Sciatic nerve (tissue), 2 donors: ENCODE data around the gene ZNF644. TPM values are rescaled to one million over a fixed set of nuclear protein-coding genes. Genes with fewer than 3 reads are reported as not detected.

Experiments used
- ATAC-seq: fragments of 200-7000 bp; cut with Tn5 transposase; one replicate; pipeline ENCODE4 v1.9.1; 2020; ENCODE audit warnings: mild to moderate bottlenecking, moderate library complexity
- DNase-seq: peaks from one replicate; pipeline ENCODE4 v3.0.0-alpha.2; 2020; ENCODE audit warnings: low spot score
- intact Hi-C: fragments of 100-400 bp; cut with DNase I; formaldehyde crosslinking; loops from one replicate; pipeline ENCODE4 v1.14.2; 2022
- total RNA-seq: library from RNA; stranded (reverse); fragmentation: NEBNext Ultra II Directional; extraction: Animal tissue kit (Norgen Biotek cat#: 25700); gene quantifications from one replicate; pipeline ENCODE4 v1.2.1, GENCODE V29; 2021
- donor health status: DM: no; HTN: no; CAD: no.
- donor health status: DM: no; HTN: no; CAD: no.

The ZNF644 gene
- total RNA-seq, 1 donor from 2014 or later, result 88.5 TPM

- ATAC-seq (no peak), DNase-seq (no peak)
- intact Hi-C loops, result no loop called here
These were observed 4.5 kb upstream of the ZNF644 start for GRCh38 chr1:91026320-91026719.

- DNase-seq, result no peak
- ATAC-seq, result no peak
- intact Hi-C loops, result loop anchor here (5.0 kb wide), 1 partner anchor 1752 kb away; the partner anchor contains the start of gene GBP5
These were observed 2.8 kb upstream of the ZNF644 start for GRCh38 chr1:91024481-91025119.

- no peak for DNase-seq
- peak; percentile 6 for ATAC-seq
- intact Hi-C loops, result loop anchor here (5.0 kb wide), 1 partner anchor 1750 kb away; the partner anchor contains the start of gene GBP5
These were observed 689 bp upstream of the ZNF644 start for GRCh38 chr1:91022518-91022929.

- ATAC-seq (peak; percentile 60), DNase-seq (peak; percentile 79)
- intact Hi-C loops, result loop anchor here (5.0 kb wide), 1 partner anchor 1749 kb away; the partner anchor contains the start of gene GBP5
These were observed 709 bp downstream of the ZNF644 start for GRCh38 chr1:91020967-91021685.

- no peak for ATAC-seq
- intact Hi-C loops, result loop anchor here (5.0 kb wide), 1 partner anchor 1748 kb away; the partner anchor contains the start of gene GBP5
- no peak for DNase-seq
These were observed 1.3 kb downstream of the ZNF644 start for GRCh38 chr1:91020486-91020885.

GRCh38 chr1:91018006-91018405 lies 3.8 kb downstream of the ZNF644 start:
- DNase-seq (no peak), ATAC-seq (no peak)
- intact Hi-C loops, result no loop called here

- no peak for DNase-seq
- ATAC-seq, result no peak
- intact Hi-C loops, result no loop called here
These were observed 5.9 kb downstream of the ZNF644 start for GRCh38 chr1:91015794-91016550.

GRCh38 chr1:91015358-91015780 lies 6.5 kb downstream of the ZNF644 start:
- DNase-seq (no peak), ATAC-seq (no peak)
- intact Hi-C loops, result no loop called here

GRCh38 chr1:91014475-91014874 lies 7.4 kb downstream of the ZNF644 start:
- peak; percentile 85 for ATAC-seq
- no peak for DNase-seq
- intact Hi-C loops, result no loop called here

- DNase-seq (no peak), ATAC-seq (no peak)
- intact Hi-C loops, result no loop called here
These were observed 8.5 kb downstream of the ZNF644 start for GRCh38 chr1:91013302-91013701.

- ATAC-seq, result no peak
- DNase-seq, result no peak
- intact Hi-C loops, result no loop called here
These were observed 9.6 kb downstream of the ZNF644 start for GRCh38 chr1:91012196-91012595.

- ATAC-seq (no peak), DNase-seq (no peak)
- intact Hi-C loops, result no loop called here
These were observed 10.1 kb downstream of the ZNF644 start for GRCh38 chr1:91011726-91012125.

GRCh38 chr1:91007827-91008226 lies 14.0 kb downstream of the ZNF644 start:
- intact Hi-C loops, result no loop called here

GRCh38 chr1:91007092-91007491 lies 14.7 kb downstream of the ZNF644 start:
- DNase-seq (no peak), ATAC-seq (no peak)
- intact Hi-C loops, result no loop called here

More at GRCh38 chr1:91007827-91008226, 14.0 kb downstream of the ZNF644 start:
- DNase-seq (no peak), ATAC-seq (no peak)

- no peak for ATAC-seq
These were observed 15.5 kb downstream of the ZNF644 start for GRCh38 chr1:91006113-91006908.

GRCh38 chr1:91005285-91005684 lies 16.6 kb downstream of the ZNF644 start:
- ATAC-seq, result no peak
- DNase-seq, result no peak
- intact Hi-C loops, result no loop called here

More at GRCh38 chr1:91006113-91006908, 15.5 kb downstream of the ZNF644 start:
- DNase-seq, result no peak
- intact Hi-C loops, result no loop called here

GRCh38 chr1:91004145-91004544 lies 17.7 kb downstream of the ZNF644 start:
- ATAC-seq, result no peak
- intact Hi-C loops, result no loop called here
- DNase-seq, result no peak

- ATAC-seq, result no peak
- intact Hi-C loops, result no loop called here
These were observed 25.0 kb downstream of the ZNF644 start for GRCh38 chr1:90996742-90997413.

More at GRCh38 chr1:90996742-90997413, 25.0 kb downstream of the ZNF644 start:
- no peak for DNase-seq
